HUES6 (cell line): Measurements from ENCODE around the gene EFNA3.

ENCODE experiments used
- H3K27ac ChIP-seq: 2 replicates; pipeline ENCODE4 v1.7.0; 2013; ENCODE audit warnings: low read depth, mild to moderate bottlenecking, low read length, inconsistent platforms
- H3K27me3 ChIP-seq: 2 replicates; pipeline ENCODE4 v1.6.1; 2013; ENCODE audit warnings: low read length; ENCODE audit not compliant: control insufficient read depth, insufficient read depth
- H3K36me3 ChIP-seq: 2 replicates; pipeline ENCODE4 v1.6.1; 2013; ENCODE audit warnings: low read length; ENCODE audit not compliant: control insufficient read depth, insufficient read depth
- H3K4me1 ChIP-seq: 2 replicates; pipeline ENCODE4 v1.6.1; 2013; ENCODE audit warnings: low read length; ENCODE audit not compliant: control insufficient read depth, insufficient read depth
- H3K4me3 ChIP-seq: 2 replicates; pipeline ENCODE4 v1.5.1; 2013; ENCODE audit warnings: low read depth, low read length
- H3K9ac ChIP-seq: one replicate; pipeline ENCODE4 v1.6.1; 2013; ENCODE audit warnings: mild to moderate bottlenecking, low read length
- H3K9me3 ChIP-seq: 2 replicates; pipeline ENCODE4 v1.6.1; 2013; ENCODE audit warnings: low read depth, low read length; ENCODE audit not compliant: control insufficient read depth, insufficient read depth

Gene EFNA3

DNA sequence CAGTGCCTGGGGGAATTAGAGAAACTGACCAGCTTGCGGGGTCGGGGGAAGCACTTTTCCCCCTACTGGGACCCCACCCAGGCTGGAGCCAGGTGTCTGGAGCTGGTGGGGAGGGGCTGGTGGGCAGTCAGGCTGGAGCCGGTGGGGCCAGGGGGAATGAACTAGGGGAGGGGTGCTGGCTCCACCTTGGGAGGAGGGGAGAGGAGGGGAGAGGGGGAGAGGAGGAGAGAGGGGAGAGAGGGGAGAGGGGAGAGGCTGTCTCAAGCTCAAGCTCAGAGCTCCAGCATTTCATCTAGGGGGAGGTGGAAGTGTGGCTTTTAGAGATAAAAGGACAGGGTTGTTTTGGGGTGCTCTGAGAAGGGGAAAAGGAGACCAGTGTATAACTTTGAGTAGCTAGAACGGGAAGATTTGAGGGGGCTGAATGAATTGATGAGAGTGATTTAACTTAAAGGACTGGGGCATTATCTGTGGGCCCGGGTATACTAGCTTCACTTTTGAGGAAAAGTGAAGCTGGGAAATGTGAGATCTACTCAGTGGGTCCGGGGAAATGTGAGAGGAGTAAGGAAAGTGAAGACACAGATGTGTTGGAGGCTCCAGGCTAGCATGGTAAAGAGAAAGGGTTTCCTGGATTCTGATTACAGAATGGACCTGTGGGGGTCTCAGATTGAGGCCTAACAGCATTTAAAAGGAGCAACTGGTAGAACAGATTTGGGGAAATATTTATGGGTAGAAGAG, 51.8 kb downstream of the EFNA3 start:
- peaks cover 45% of the 10 kb centered on the region for H3K27me3 ChIP-seq
- H3K9me3 ChIP-seq: no peaks in the 10 kb centered on the region
- H3K4me3 ChIP-seq: peak overlapping the region; percentile 84
- 0 out of 2 replicates have a peak overlapping the region, but pooled peaks have one; percentile 20 for H3K27ac ChIP-seq
- peaks cover 47% of the 10 kb centered on the region for H3K4me1 ChIP-seq
- peak overlapping the region; percentile 37 for H3K9ac ChIP-seq
- peaks cover 9% of the 10 kb centered on the region; the same call in 1 of the 2 replicates for H3K36me3 ChIP-seq

DNA sequence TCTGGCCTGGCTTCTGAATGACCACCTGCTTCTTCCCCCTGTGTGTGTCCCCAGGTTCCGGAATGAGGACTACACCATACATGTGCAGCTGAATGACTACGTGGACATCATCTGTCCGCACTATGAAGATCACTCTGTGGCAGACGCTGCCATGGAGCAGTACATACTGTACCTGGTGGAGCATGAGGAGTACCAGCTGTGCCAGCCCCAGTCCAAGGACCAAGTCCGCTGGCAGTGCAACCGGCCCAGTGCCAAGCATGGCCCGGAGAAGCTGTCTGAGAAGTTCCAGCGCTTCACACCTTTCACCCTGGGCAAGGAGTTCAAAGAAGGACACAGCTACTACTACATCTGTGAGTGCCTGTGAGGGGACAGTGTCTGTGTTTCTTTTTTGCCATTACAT, 52.6 kb downstream of the EFNA3 start:
- Histone ChIP-seq H3K36me3 (peaks cover 9% of the 10 kb centered on the region; the same call in 1 of the 2 replicates), H3K4me3 (no peak overlapping the region), H3K9ac (no peak overlapping the region), H3K27ac (no peak overlapping the region), H3K27me3 (peaks cover 37% of the 10 kb centered on the region), H3K4me1 (peaks cover 40% of the 10 kb centered on the region), H3K9me3 (no peaks in the 10 kb centered on the region)

DNA sequence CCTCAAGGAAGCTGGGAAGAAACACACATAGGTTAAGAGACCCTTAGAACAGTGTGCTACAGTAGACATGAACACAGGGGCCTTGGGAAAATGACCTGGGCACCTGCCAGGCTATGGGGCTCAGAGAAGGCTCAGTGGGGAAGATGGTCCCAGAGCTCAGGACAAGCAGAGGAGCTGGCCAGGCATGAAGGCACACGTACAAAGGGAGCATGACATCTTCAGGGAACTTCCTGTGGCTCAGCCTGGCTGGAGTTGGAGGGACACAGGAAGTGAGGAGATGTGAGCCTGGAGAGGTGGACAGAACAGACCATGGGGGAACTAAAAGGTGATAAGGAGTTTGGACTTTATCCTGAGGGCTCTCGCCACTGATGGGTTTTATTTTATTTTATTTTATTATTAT, 53.2 kb downstream of the EFNA3 start:
- H3K27ac ChIP-seq: no peak overlapping the region

DNA sequence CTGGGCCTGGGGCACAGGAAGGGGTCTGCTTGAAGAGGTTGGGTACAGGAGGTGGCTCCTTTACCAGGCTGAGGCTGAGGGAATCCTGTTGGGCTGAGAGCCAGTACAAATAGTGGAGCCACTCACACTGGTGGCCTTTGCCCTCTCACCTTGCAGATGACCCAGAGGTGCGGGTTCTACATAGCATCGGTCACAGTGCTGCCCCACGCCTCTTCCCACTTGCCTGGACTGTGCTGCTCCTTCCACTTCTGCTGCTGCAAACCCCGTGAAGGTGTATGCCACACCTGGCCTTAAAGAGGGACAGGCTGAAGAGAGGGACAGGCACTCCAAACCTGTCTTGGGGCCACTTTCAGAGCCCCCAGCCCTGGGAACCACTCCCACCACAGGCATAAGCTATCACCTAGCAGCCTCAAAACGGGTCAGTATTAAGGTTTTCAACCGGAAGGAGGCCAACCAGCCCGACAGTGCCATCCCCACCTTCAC, 55.2 kb downstream of the EFNA3 start:
- H3K4me3 ChIP-seq: no peak overlapping the region
- peaks cover 28% of the 10 kb centered on the region for H3K4me1 ChIP-seq
- H3K36me3 ChIP-seq: peaks cover 9% of the 10 kb centered on the region; the same call in 1 of the 2 replicates
- no peaks in the 10 kb centered on the region for H3K9me3 ChIP-seq
- peaks cover 12% of the 10 kb centered on the region for H3K27me3 ChIP-seq
- no peak overlapping the region for H3K9ac ChIP-seq
- H3K27ac ChIP-seq: no peak overlapping the region

More for the DNA sequence above, 53.2 kb downstream of the EFNA3 start:
- peaks cover 31% of the 10 kb centered on the region for H3K27me3 ChIP-seq
- H3K4me3 ChIP-seq: no peak overlapping the region
- peaks cover 39% of the 10 kb centered on the region for H3K4me1 ChIP-seq
- H3K9ac ChIP-seq: no peak overlapping the region
- H3K36me3 ChIP-seq: peaks cover 9% of the 10 kb centered on the region; the same call in 1 of the 2 replicates
- H3K9me3 ChIP-seq: no peaks in the 10 kb centered on the region

DNA sequence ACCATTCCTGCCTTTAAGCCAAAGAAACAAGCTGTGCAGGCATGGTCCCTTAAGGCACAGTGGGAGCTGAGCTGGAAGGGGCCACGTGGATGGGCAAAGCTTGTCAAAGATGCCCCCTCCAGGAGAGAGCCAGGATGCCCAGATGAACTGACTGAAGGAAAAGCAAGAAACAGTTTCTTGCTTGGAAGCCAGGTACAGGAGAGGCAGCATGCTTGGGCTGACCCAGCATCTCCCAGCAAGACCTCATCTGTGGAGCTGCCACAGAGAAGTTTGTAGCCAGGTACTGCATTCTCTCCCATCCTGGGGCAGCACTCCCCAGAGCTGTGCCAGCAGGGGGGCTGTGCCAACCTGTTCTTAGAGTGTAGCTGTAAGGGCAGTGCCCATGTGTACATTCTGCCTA, 55.7 kb downstream of the EFNA3 start:
- H3K9ac ChIP-seq: no peak overlapping the region
- no peaks in the 10 kb centered on the region for H3K9me3 ChIP-seq
- peaks cover 9% of the 10 kb centered on the region; the same call in 1 of the 2 replicates for H3K36me3 ChIP-seq
- H3K4me1 ChIP-seq: peaks cover 23% of the 10 kb centered on the region
- H3K27ac ChIP-seq: no peak overlapping the region
- peak overlapping the region; percentile 89; the same call in 1 of the 2 replicates for H3K4me3 ChIP-seq
- H3K27me3 ChIP-seq: peaks cover 8% of the 10 kb centered on the region

DNA sequence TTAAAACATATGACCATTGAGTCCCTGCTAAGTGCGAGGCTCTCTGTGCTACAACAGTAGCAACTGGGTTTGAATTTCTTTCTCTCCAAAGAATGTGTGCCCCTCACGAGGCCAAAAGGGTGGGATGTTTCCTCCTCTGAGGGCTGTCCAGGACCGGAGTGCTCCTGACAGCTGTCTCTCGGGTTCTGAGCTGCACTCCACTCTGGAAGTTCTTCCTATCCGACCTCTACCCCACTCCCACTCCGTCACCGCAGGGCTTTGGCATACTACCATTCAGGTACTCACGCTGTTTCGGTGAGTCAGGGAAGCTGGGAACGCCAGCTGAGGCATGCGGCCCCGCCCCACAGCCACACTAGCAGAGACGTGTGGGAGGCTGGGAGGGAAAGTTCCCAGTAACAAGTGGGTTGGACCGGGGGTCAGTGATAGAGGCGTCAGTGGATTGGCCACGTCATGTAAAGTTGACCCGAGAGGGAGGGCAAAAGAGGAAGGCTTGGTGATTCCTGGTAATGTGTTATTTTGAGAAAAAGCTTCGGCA, 56.3 kb downstream of the EFNA3 start:
- peak overlapping the region; percentile 81 for H3K9ac ChIP-seq
- H3K36me3 ChIP-seq: peaks cover 9% of the 10 kb centered on the region; the same call in 1 of the 2 replicates
- H3K4me1 ChIP-seq: peaks cover 17% of the 10 kb centered on the region
- peak overlapping the region; percentile 21; the same call in 1 of the 2 replicates for H3K27ac ChIP-seq
- H3K9me3 ChIP-seq: no peaks in the 10 kb centered on the region
- peak overlapping the region; percentile 89 for H3K4me3 ChIP-seq
- peaks cover 4% of the 10 kb centered on the region; the same call in 1 of the 2 replicates for H3K27me3 ChIP-seq

DNA sequence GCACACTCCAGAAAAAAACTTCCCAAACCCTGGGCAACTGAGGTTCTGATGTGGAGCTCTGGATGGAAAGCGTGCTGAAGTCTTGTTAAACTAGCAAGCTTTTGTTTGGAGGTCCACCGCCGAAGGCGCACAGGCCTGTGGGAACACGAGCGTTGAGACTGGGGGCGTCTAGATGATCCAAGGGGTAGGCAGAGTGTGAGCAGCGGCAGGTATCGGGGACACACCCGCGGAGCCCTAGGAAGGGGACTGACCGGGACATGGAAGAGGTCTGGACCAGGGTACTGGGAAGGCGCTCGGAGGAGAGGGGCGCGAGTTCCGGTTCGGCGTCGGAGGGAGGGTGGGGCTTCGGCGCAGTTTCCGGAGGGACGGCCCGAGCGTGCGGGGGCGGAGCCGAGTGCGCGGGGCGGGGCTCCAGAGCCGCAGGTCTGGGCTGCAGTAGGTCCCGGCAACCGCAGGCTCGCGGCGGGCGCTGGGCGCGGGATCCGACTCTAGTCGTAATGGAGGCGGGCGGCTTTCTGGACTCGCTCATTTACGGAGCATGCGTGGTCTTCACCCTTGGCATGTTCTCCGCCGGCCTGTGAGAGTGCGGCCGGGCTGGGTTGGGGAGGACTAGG, 56.9 kb downstream of the EFNA3 start, which contains the start of gene SLC50A1:
SLC50A1 (plus strand) TSS at position 438 of the 614 bp plus-strand sequence; CDS start at position 498, 60 bp downstream.
- Histone ChIP-seq H3K27ac (peak within 1 kb of the TSS; percentile 21; the same call in 1 of the 2 replicates), H3K4me1 (peaks cover 13% of the 10 kb centered on the region), H3K36me3 (peaks cover 9% of the 10 kb centered on the region; the same call in 1 of the 2 replicates), H3K9ac (peak within 1 kb of the TSS; percentile 81), H3K9me3 (no peaks in the 10 kb centered on the region), H3K27me3 (peaks cover 4% of the 10 kb centered on the region; the same call in 1 of the 2 replicates), H3K4me3 (peak within 1 kb of the TSS; percentile 89)

DNA sequence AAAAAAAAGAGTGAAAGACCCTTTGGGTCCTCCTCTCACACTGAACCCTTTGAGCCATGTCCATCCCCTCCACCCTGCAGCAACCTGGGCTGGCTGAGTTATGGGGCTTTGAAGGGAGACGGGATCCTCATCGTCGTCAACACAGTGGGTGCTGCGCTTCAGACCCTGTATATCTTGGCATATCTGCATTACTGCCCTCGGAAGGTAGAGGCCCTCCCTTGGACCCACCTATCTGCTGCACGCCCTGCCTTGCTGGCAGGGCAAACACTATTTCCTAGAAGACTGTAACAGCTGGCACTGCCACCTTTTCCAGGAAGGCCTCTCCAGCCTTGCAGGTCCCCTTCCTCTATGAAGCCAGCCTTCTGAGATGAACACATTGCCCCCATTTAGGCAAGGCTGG, 58.1 kb downstream of the EFNA3 start:
- Histone ChIP-seq H3K9me3 (no peaks in the 10 kb centered on the region), H3K9ac (peak overlapping the region; percentile 23), H3K27ac (no peak overlapping the region), H3K4me3 (peak overlapping the region; percentile 89), H3K4me1 (peaks cover 11% of the 10 kb centered on the region; the same call in 1 of the 2 replicates), H3K36me3 (peaks cover 2% of the 10 kb centered on the region; the same call in 1 of the 2 replicates), H3K27me3 (no peaks in the 10 kb centered on the region)
